Stimulated activated CD8-positive, alpha-beta memory T cell treated with anti-CD3 and anti-CD28 coated beads, Interleukin-7, amount 100 ng/mL, for 1 hour (primary cell): ENCODE measurements around the gene OR2L5.

Experiments used
- DNase-seq, 2 donors: peaks; one replicate each; pipeline ENCODE4 v3.0.0-alpha.2; 2020; ENCODE audit warnings: low read depth in 2 of 2

Gene OR2L5, protein sequence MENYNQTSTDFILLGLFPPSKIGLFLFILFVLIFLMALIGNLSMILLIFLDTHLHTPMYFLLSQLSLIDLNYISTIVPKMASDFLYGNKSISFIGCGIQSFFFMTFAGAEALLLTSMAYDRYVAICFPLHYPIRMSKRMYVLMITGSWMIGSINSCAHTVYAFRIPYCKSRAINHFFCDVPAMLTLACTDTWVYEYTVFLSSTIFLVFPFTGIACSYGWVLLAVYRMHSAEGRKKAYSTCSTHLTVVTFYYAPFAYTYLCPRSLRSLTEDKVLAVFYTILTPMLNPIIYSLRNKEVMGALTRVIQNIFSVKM

GRCh38 chr1:248013229-248013710 lies at the start of gene OR2L5:
Gene OR2L5 (plus strand): TSS chr1:248013660. CDS start chr1:248021948, 8,288 bp downstream.
- DNase-seq: no peak

DNA sequence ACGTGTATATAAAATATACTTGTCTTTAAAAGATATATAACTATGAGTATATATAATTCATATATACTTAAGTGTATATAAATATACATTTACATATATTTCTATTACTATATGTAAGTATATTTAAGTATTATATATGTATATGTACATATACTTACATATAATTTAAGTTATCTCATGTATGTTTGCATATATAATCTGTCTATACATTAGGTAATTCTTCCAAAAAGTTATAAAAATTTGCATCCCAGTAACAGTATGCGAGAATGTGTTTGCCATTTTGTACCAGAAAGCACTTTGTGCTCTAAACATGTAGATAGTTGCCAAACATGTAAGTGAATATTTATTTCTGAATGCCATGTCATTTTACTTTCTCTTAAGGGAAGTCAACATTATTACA lies 48.5 kb upstream of the OR2L5 start, which contains the start of gene OR2AK2:
Gene OR2AK2 (plus strand): TSS at position 301 of the 400 bp plus-strand sequence. CDS start 144 bp downstream, outside the sequence.
- no peak for DNase-seq

DNA sequence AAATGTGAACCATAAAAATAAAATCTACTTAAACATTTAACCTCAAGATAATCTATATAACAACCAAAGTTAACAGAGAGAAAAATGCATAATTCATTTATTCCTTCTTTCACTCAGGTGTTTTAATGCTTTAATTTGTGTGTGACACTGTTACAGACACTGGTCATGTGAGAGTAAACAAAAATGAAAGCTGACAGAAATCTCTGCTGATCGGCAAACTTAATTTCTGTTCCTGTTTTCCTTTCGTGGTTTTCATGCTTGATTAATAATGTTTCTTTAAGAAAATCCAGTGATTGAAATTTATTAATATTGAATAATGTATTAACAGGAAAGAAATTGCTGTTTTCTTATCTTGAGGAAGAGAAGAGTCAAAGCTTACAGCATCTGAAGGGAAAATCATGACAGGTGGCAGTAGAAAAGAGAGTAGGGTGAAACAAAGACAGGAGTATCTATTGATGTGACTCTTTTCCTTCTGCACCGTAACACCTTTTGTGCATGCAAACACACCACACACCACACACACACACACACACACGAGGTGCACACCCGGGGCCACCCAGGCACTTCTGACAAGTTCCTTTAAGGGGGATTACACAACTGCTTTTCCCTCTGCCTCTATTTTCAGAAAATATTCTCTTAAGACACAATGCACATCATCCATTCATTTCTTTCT lies 46.8 kb upstream of the OR2L5 start:
- DNase-seq: no peak

- no peak for DNase-seq
Measured at GRCh38 chr1:247992986-247993385, 20.5 kb upstream of the OR2L5 start.

DNA sequence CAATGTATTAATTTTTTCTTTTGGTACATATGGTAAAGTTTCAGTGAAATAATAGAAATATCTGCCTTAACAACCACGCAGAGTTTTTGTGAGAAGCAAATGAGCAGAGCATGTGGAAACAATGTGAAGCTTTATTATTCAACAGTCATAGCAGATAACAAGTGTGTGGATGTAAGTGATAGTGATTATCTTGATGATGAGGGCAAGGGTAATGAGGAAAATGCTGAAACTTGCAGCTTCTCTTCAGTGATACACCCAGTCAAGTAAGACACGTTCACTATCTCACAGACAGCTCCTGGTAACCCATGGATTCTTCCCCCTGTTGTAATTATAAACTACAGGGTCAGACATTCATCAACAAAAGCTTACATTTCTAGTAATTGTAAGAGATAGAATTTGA lies 14.6 kb upstream of the OR2L5 start:
- no peak for DNase-seq

DNA sequence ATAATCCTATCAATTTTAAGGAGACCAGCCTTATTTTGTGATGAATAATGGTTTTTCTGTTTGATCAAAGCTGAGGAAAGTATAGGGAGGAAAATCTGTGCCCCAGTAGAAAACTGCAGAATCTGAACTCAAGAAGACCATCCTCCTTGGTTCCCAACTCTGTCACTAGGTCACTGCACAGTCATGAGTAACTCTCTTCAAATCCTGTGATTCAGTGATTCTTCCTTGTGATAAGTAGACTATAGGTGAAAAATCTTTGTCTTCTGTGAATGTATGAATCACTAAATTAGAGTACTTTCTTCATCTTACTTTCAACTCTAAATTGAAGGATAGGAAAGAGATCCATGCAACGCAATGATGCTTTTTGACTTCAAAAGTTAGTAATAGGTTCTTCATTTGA lies 13.3 kb upstream of the OR2L5 start:
- DNase-seq: no peak

GRCh38 chr1:248007778-248008177 lies 5.7 kb upstream of the OR2L5 start:
- DNase-seq: no peak

- no peak for DNase-seq
Measured at GRCh38 chr1:248009681-248010080, 3.8 kb upstream of the OR2L5 start.

GRCh38 chr1:248015803-248016202 lies 2.3 kb downstream of the OR2L5 start:
- DNase-seq: no peak

- DNase-seq: no peak
Measured at GRCh38 chr1:248029770-248030169, 16.3 kb downstream of the OR2L5 start, which contains the start of gene OR2L2. Gene OR2L2 (plus strand): TSS chr1:248030070. CDS start chr1:248038268, 8,198 bp downstream.

DNA sequence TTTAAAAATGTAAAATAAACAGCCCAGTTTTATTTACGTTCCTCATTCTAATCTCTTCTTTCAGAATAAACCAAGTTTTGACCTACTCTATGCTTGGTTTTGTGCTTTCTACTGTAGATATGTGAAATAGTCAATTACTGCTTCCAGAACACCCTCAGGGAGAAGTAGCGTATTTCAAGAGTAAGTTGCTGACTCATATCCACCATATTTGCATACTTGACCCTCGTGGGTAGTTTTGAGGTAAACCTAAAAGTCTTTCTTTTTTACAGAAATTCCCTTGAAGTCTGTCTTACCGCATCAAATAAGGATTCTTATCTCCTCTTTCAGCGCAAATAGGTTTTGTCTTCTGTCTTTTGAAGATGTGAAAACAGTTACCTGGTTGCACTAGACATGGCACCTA lies 31.7 kb downstream of the OR2L5 start:
- no peak for DNase-seq

DNA sequence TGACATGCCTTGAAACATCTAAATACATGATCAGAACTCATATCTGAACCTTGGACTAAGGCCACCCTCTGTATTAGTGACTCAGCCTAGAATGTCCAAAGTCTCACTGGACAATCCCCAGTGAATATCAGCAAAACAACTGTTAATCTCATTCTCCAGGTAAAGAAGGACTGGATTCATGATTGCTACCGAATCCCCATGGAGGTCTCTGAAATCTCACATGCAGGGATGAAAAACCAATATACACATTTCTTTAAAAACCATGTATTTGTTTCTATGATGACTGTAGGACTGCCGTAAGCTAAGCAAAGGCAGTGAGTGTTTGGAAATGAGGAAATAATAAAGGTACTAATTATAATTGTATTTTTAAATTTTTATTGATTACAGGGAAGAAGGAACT lies 33.1 kb downstream of the OR2L5 start, which contains the start of gene OR2L3:
Gene OR2L3 (plus strand): TSS at position 301 of the 400 bp plus-strand sequence. CDS start 13,846 bp downstream, outside the sequence.
- DNase-seq: no peak

DNA sequence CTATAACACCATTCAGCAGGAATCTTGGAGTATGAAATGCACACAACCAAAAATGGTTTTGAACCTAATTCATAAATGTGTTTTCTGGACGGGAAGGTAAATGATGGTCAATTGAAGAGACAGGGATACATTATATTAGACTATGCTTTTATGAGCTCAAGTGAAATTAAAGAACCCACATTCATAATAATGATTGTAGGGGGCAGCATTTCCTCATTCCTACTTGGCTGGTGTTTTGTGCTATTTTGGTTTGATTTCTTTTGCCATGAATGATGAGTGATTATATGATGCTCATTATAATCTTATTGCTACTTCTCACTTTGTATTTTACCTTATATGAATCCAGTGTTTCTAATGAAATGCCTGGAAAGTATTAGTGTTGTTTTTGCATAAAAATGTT lies 33.5 kb downstream of the OR2L5 start:
- DNase-seq: no peak

DNA sequence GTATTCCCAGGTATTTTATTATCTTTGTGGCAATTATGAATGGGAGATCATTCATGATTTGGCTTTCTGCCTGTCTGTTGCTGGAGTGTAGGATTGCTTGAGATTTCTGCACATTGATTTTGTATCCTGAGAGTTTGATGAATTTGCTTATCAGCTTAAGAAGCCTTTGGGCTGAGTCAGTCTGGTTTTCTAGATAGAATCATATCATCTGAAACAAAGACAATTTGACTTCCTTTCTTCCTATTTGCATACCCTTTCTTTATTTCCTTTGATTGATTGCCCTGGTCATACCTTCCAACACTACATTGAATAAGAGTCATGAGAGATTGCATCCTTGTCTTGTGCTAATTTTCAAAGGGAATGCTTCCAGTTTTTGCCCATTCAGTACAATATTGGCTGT lies 41.2 kb downstream of the OR2L5 start:
- no peak for DNase-seq

DNA sequence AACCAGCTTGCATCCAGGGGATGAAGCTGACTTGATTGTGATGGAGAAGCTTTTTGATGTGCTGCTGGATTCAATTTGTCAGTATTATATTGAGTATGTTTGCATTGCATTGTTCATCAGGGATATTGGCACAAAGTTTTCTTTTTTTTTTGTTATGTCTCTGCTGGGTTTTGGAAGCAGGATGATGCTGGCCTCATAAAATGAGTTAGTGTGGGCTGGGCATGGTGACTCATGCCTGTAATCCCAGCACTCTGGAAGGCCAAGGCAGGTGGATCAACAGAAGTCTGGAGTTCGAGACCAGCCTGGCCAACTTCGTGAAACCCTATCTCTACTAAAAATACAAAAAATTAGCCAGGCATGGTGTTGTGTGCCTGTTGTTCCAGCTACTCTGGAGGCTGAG lies 41.8 kb downstream of the OR2L5 start:
- no peak for DNase-seq

DNA sequence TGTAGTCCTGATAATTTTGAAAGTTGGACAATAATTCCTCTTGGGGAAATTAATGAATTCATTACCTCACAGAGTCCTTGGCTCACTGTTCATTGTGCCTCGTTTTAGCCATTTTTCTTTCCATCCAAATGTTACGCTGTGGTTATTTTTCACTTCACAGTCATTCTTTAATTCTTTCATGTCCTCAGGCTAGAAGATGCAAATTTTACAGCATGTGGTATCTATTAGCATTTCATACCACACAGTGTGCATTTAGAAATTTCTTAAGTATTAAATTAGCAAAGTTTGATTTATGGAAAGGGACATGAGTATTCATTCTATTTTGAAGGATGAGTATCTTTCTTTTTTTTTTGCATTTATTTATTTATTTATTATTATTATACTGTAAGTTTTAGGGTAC lies 51.6 kb downstream of the OR2L5 start:
- DNase-seq: no peak

- no peak for DNase-seq
Measured at GRCh38 chr1:248065604-248066003, 52.1 kb downstream of the OR2L5 start.
